K562 (cell line): Measurements from ENCODE around the gene PRSS38. TPM values are rescaled to one million over a fixed set of nuclear protein-coding genes. Genes with fewer than 3 reads are reported as not detected.
A peak's percentile ranks its signal among the peaks of the same experiment; 100 is the strongest.

Experiments used
- ATAC-seq: fragments of 200-7000 bp; cut with Tn5 transposase; 3 replicates; pipeline ENCODE4 v1.9.1; 2020; ENCODE audit warnings: moderate library complexity
- BruUV-seq: library from RNA; stranded (reverse); fragments of 400-500 nt; replicated peaks from 2 replicates; lab custom pipeline; 2021; lab: Mats Ljungman, UMichigan
- CTCF ChIA-PET: fragments of 300-600 bp; formaldehyde crosslinking; extraction: SDS; loops from one replicate; lab custom pipeline; 2021; ENCODE audit warnings: low intra/inter-chr PET ratio; lab: Yijun Ruan, JAX
- POLR2A ChIA-PET: fragments of 300-600, 350-650 bp; sonication (Branson Sonifier 250); formaldehyde crosslinking; extraction: SDS; loops from one replicate; lab custom pipeline; 2021; ENCODE audit warnings: antibody characterized with exemption, inconsistent platforms; lab: Yijun Ruan, JAX
- DNase-seq, 4 experiments: peaks; one replicate each; pipeline versions ENCODE4 v3.0.0 to v3.0.0-alpha.2; 2011 to 2018; ENCODE audit warnings: low spot score in 3 of 4, mixed read lengths in 3 of 4; ENCODE audit errors: extremely low read depth in 1 of 4
- FAIRE-seq: peaks from 2 replicates; lab custom pipeline; 2011; peaks lifted over from hg19 to GRCh38; lab: Jason Lieb, UNC
- H2AFZ ChIP-seq: 2 replicates; pipeline ENCODE4 v1.6.0; 2011; ENCODE audit warnings: low read depth, low read length, control low read depth, inconsistent platforms
- H3K27ac ChIP-seq: fragments of 200-600 bp; 3 replicates; pipeline ENCODE4 v1.8.0; 2011; ENCODE audit warnings: low read depth, mild to moderate bottlenecking, control low read depth, inconsistent platforms, low read length, moderate library complexity, mixed read lengths; ENCODE audit errors: extremely low read depth
- H3K27me3 ChIP-seq, 2 experiments: fragments of 300-600 bp in 1 of 2; 2 replicates in 1 of 2; 3 replicates in 1 of 2; pipeline versions ENCODE4 v1.6.0 to v1.8.0; 2011; ENCODE audit warnings: inconsistent platforms in 2 of 2, low read length in 2 of 2, mild to moderate bottlenecking in 1 of 2, mixed read lengths in 1 of 2, moderate library complexity in 1 of 2; ENCODE audit not compliant: control insufficient read depth in 2 of 2, insufficient read depth in 2 of 2
- H3K36me3 ChIP-seq: fragments of 300-600 bp; 3 replicates; pipeline ENCODE4 v1.8.0; 2011; ENCODE audit warnings: mild to moderate bottlenecking, low read length, inconsistent platforms; ENCODE audit not compliant: control insufficient read depth, insufficient read depth
- H3K4me1 ChIP-seq, 2 experiments: fragments of 200-600 bp in 1 of 2; replicated peaks in 1 of 2; 2 replicates in 1 of 2; 3 replicates in 1 of 2; pipeline versions ENCODE4 v1.5.1 to v1.8.0; 2011; ENCODE audit warnings: inconsistent platforms in 2 of 2, low read length in 2 of 2, mild to moderate bottlenecking in 1 of 2, mixed read lengths in 1 of 2, moderate library complexity in 1 of 2; ENCODE audit not compliant: control insufficient read depth in 2 of 2, insufficient read depth in 2 of 2
- H3K4me2 ChIP-seq: 2 replicates; pipeline ENCODE4 v1.6.1; 2011; ENCODE audit warnings: low read length, control low read depth, inconsistent platforms, mixed read lengths; ENCODE audit not compliant: insufficient read depth
- H3K4me3 ChIP-seq: fragments of 200-600 bp; sonication (generic), shearing (Covaris generic); 2 replicates; pipeline ENCODE4 v1.5.1; 2016; ENCODE audit warnings: control low read depth, inconsistent platforms
- H3K79me2 ChIP-seq: fragments of 200-600 bp; 3 replicates; pipeline ENCODE4 v1.8.0; 2011; ENCODE audit warnings: low read length, inconsistent platforms; ENCODE audit not compliant: control insufficient read depth, insufficient read depth
- H3K9ac ChIP-seq, 2 experiments: 2 replicates each; pipeline versions ENCODE4 v1.6.0 to v1.6.1; 2011; ENCODE audit warnings: low read depth in 2 of 2, low read length in 2 of 2, control low read depth in 1 of 2, inconsistent platforms in 1 of 2, mild to moderate bottlenecking in 1 of 2, mixed read lengths in 1 of 2; ENCODE audit not compliant: insufficient read depth in 1 of 2
- H3K9me1 ChIP-seq: one replicate; pipeline ENCODE4 v1.6.0; 2011; ENCODE audit warnings: inconsistent platforms, mild to moderate bottlenecking, low read length, moderate library complexity; ENCODE audit not compliant: control insufficient read depth, insufficient read depth
- H3K9me3 ChIP-seq: replicated peaks from 2 replicates; pipeline ENCODE4 v1.5.1; 2011; ENCODE audit warnings: low read depth, low read length, inconsistent platforms; ENCODE audit not compliant: control insufficient read depth, insufficient read depth
- H4K20me1 ChIP-seq: replicated peaks from 2 replicates; pipeline ENCODE4 v1.6.1; 2011; ENCODE audit warnings: low read length, inconsistent platforms, mixed read lengths; ENCODE audit not compliant: control insufficient read depth, insufficient read depth
- C11orf30 ChIP-seq: fragments of 450-650 bp; IDR thresholded peaks from 2 replicates; pipeline ENCODE4 v1.6.1; 2016; ENCODE audit warnings: low read depth, mild to moderate bottlenecking
- HNRNPUL1 ChIP-seq: fragments of 200-400 bp; formaldehyde crosslinking; IDR thresholded peaks from 2 replicates; pipeline ENCODE4 v1.6.1; 2017; ENCODE audit warnings: low read length
- STAG1 ChIP-seq: sonication (generic); formaldehyde crosslinking; IDR thresholded peaks from 2 replicates; pipeline ENCODE4 v1.5.0; 2020; ENCODE audit warnings: missing genetic modification reagents, borderline replicate concordance
- TGIF2 ChIP-seq: sonication (generic); formaldehyde crosslinking; IDR thresholded peaks from 2 replicates; pipeline ENCODE4 v1.8.1; 2022; ENCODE audit warnings: mild to moderate bottlenecking, missing genetic modification reagents, moderate library complexity
- ZNF124 ChIP-seq: sonication (generic); formaldehyde crosslinking; IDR thresholded peaks from 2 replicates; pipeline ENCODE4 v1.8.1; 2022; ENCODE audit warnings: missing genetic modification reagents
- WGBS: fragments of 100-300 bp; shearing (Covaris generic); methylation state at CpG from one replicate; pipeline ENCODE4 v1.1.6; 2016; ENCODE audit warnings: low coverage, mixed read lengths; ENCODE audit not compliant: insufficient coverage; ENCODE audit errors: missing lambda C conversion rate; 5-methylcytosine and 5-hydroxymethylcytosine counted together
- in situ Hi-C: fragments of 300-500 bp; cut with MboI; formaldehyde crosslinking; loops from 4 replicates; pipeline ENCODE4 v1.15.0; 2018; ENCODE audit warnings: inconsistent platforms, mixed read lengths
- intact Hi-C: fragments of 100-400 bp; cut with micrococcal nuclease; formaldehyde crosslinking; loops from 2 replicates; pipeline ENCODE4 v1.14.2; 2022
- polyA plus RNA-seq, 8 experiments: library from polyadenylated mRNA; depleted of rRNA in 4 of 8; stranded (reverse) in 5 of 8; unstranded in 3 of 8; fragments of >200 nt; fragmentation: Nextera tagmentation in 2 of 8; fragmentation: Illumina TruSeq in 1 of 8; extraction: Ambion mirVana in 2 of 8; extraction: Trizol in 1 of 8; gene quantifications; 2 replicates each; pipeline versions ENCODE4 v1.2.1 to v1.2.3, GENCODE V29; 2011 to 2014; ENCODE audit warnings: inconsistent platforms in 1 of 8, missing spikeins in 1 of 8
- total RNA-seq, 7 experiments: library from RNA; depleted of rRNA in 6 of 7; stranded (reverse); fragments of >200 nt in 6 of 7; fragmentation: Illumina TruSeq in 2 of 7; extraction: Trizol in 2 of 7; gene quantifications; 2 replicates each; pipeline versions ENCODE4 v1.2.1 to v1.2.3, GENCODE V29; 2011 to 2021; ENCODE audit warnings: low replicate concordance in 1 of 7

PRSS38 gene
- total and polyA plus RNA-seq, 9 of the 15 experiments (the other 6 are each of a cell fraction or from before 2014, with no cell fraction given): 0.09 to 0.14 TPM; not detected in 7

DNA sequence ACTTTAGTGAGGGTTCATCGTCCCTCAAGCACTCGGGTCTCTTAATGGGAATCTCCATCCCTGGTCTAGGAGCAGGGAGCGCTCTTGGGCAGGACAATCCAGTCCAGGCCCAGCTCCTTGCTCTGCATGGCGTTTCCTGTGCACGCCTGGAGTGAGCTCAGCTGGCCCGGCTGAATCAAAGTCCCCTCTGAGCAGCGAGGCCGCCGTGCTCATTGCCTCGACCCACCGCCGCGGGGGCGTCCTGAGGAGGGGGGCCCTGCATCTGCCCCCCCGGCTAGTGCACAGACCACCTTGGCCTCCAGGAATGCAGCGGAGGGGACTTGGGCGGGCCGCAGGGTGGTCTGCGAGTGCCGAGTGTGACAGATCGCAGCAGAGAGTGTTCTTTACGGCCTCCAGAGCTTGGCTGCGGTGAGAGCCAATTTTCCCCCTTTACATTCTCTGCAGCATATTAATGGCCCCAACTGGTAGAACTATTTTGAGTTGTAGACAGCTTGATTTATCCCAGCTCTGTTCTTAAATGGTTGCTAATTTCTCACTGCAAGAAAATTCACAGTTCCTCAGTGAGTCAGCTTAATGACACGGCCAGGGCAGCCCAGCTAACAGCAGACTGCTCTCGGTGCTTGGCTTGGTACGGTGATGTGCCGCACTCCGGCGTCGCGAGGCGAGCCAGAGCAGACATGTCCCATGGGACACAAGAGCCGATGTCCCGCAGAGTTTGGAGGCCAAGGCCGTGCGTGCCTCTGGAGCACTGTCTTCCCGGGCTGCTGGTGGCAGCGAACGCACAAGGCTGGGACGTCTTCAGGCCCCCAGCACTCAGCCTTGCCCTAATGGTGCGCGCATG is 40.4 kb upstream of the PRSS38 start:
- TF ChIP-seq ZNF124 (CRISPR knock-in tag) (no peak), HNRNPUL1 (no peak), STAG1 (CRISPR knock-in tag) (no peak), C11orf30 (no peak), TGIF2 (CRISPR knock-in tag) (0 out of 2 replicates have a peak, but pooled peaks have one; percentile 24)
- no peak for ATAC-seq
- Histone ChIP-seq H3K4me1 (peaks cover 0 to 14% of the 10 kb centered on the region in 2 experiments; a peak in 1 of 5 replicates), H3K9me1 (peaks cover 3% of the 10 kb centered on the region), H3K27me3 (no peaks in the 10 kb centered on the region), H2AFZ (no peak overlapping the region), H3K9ac (peak overlapping the region in 1 of 2 experiments; percentile 33; a peak in 1 of 4 replicates), H3K4me3 (no peak overlapping the region), H3K79me2 (no peaks in the 10 kb centered on the region), H3K27ac (no peak overlapping the region), H4K20me1 (peaks cover 9% of the 10 kb centered on the region; the same call in 1 of the 2 replicates), H3K4me2 (no peak overlapping the region), H3K36me3 (peaks cover 20% of the 10 kb centered on the region; the same call in 2 of the 3 replicates), H3K9me3 (no peaks in the 10 kb centered on the region)
- intact Hi-C loops (no loop called here), in situ Hi-C loops (no loop called here)
- CTCF ChIA-PET: no interaction called here
- POLR2A ChIA-PET: interaction anchor here (0.6 to 1.9 kb wide), 3 partner anchors 12 to 177 kb away, joined by 3 to 4 read pairs (median 3); no protein-coding TSS in a partner anchor
- BruUV-seq: no TSS peak
- no peak for DNase-seq
- FAIRE-seq: no peak
- 91% methylated on average over 39 of the region's 42 CpGs for WGBS
